Activated CD8-positive, alpha-beta T cell treated with anti-CD3 and anti-CD28 coated beads, Interleukin-2, amount 10 ng/mL, durations not matched to agents 7 days and 5 days (primary cell): Measurements from ENCODE around the gene PKDCC. TPM values are rescaled to one million over a fixed set of nuclear protein-coding genes. Genes with fewer than 3 reads are reported as not detected.

ENCODE experiments used
- ATAC-seq: fragments of 150-1000 bp; cut with Tn5 transposase; one replicate; pipeline ENCODE4 v1.10.0; 2021; ENCODE audit warnings: moderate library complexity
- CTCF ChIA-PET: fragments of 350-600 bp; sonication (Branson Sonifier 250); formaldehyde crosslinking; loops from one replicate; lab custom pipeline; 2021; ENCODE audit warnings: antibody characterized with exemption; lab: Charles Lee
- POLR2A ChIA-PET: fragments of 350-600 bp; sonication (Branson Sonifier 250); formaldehyde crosslinking; loops from one replicate; lab custom pipeline; 2021; ENCODE audit warnings: antibody characterized with exemption; lab: Charles Lee
- DNase-seq: peaks from one replicate; pipeline ENCODE4 v3.0.0-alpha.2; 2020
- H3K27ac Mint-ChIP-seq: one replicate; pipeline ENCODE4 v1.8.0; 2021; ENCODE audit warnings: mild to moderate bottlenecking, mixed read lengths
- H3K27me3 Mint-ChIP-seq: one replicate; pipeline ENCODE4 v1.8.0; 2021; ENCODE audit warnings: low read depth, mixed read lengths
- H3K36me3 Mint-ChIP-seq: one replicate; pipeline ENCODE4 v1.8.0; 2021; ENCODE audit warnings: low read depth, mixed read lengths
- H3K4me1 Mint-ChIP-seq: one replicate; pipeline ENCODE4 v1.8.0; 2021; ENCODE audit warnings: low read depth, mixed read lengths
- H3K4me3 Mint-ChIP-seq: one replicate; pipeline ENCODE4 v1.8.0; 2021; ENCODE audit warnings: mild to moderate bottlenecking, mixed read lengths
- H3K9me3 Mint-ChIP-seq: one replicate; pipeline ENCODE4 v1.8.0; 2022; ENCODE audit warnings: mixed read lengths; ENCODE audit not compliant: insufficient read depth
- total RNA-seq, 2 experiments: library from RNA; stranded (reverse); gene quantifications; one replicate each; pipeline ENCODE4 v1.2.3, GENCODE V29; 2021

PKDCC gene
- total RNA-seq, 2 experiments from 2014 or later = not detected

DNA sequence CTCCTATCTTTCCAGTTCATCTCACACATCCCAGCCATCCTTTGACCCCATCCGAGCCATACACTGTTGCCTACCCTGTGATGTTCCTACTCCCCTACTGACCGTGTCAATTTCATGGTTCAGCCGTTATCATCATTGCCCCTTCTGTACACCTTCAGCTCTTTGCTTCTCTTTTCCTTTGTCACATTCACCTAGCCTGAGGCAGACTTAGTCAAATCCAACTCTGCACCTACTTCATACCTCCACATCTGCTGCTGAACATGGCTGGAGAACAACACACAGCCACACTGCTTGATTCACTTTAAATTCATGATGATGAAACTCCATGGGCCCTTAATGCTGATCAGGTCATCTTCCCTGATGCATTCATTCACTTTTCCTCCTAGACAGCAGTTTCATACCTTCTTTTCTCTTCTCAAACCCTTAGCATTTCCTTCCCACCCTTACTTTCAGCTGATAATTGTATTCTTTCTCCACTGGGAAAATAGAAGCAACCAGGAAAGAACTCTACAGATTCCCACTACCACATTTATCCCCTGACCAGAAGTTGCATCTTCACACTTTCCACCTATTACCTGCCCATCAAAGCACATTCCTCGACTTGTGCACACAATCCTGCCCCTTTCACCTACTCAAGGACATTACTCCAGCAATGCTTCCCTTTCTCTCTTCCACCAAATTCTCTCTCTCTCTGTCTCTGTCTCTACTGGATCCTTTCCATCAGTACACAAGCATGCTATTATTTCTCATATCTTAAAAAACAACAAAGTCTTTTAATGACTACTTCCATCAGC is 59.6 kb downstream of the PKDCC start:
- H3K9me3 Mint-ChIP-seq = no peaks in the 10 kb centered on the region
- no peak overlapping the region for H3K27ac Mint-ChIP-seq
- no peaks in the 10 kb centered on the region for H3K36me3 Mint-ChIP-seq
- H3K4me1 Mint-ChIP-seq = peaks cover under 1% of the 10 kb centered on the region
- no peak for ATAC-seq
- ChIA-PET POLR2A (interaction anchor here (0.6 to 3.8 kb wide), 8 partner anchors 9 to 266 kb away, joined by 3 to 78 read pairs (median 23); partner anchors contain the start of gene EML4), CTCF (interaction anchor here (2.2 to 4.2 kb wide), 6 partner anchors 12 to 88 kb away, joined by 16 to 28 read pairs (median 20); no protein-coding TSS in a partner anchor)
- no peak for DNase-seq
- H3K4me3 Mint-ChIP-seq = no peak overlapping the region
- H3K27me3 Mint-ChIP-seq = no peaks in the 10 kb centered on the region

Other genes with a start within 250 kb of the PKDCC start
- 10 to 100 TPM; 88.0 to 89.7 TPM for gene EML4, start 121.3 kb downstream of the PKDCC start, total RNA-seq